ENCODE results near the gene DRD3. TPM values are rescaled to one million over a fixed set of nuclear protein-coding genes. Genes with fewer than 3 reads are reported as not detected.

DRD3 gene
- total and polyA plus RNA-seq, 2 experiments from 2014 or later, result 0.21 to 0.65 TPM

DNA sequence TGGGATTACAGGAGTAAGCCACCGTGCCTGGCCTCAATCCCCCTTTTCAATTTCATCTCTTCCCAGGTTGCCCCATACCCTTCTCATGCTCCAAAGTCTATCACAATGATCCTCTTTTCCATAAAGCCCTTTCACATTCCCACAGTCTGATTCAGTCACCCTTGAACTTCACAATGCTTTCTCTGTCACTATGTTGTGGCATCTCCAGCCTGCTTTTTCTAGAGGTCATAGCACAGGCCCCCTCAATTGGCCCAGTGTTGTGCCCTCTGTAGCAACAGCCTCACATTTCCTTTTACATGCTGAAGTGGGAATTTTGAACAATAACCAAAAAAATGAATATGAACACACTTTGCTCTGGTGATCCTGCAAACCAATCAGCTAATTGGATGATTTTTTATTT is 21.5 kb downstream of the DRD3 start:
- H4K20me1 ChIP-seq (replicated peaks; ENCODE audit: insufficient read depth), result no peaks in the 10 kb centered on the region
- Mint-ChIP-seq H3K36me3 (ENCODE audit: low read depth) (no peaks in the 10 kb centered on the region; the same call in 2 of the 3 replicates), H3K4me3 (no peak overlapping the region), H3K27ac (peak overlapping the region; percentile 19; the same call in 1 of the 2 replicates), H3K9me3 (no peaks in the 10 kb centered on the region), H3K27me3 (ENCODE audit: insufficient read depth, low read depth, poor library complexity) (peaks cover 11% of the 10 kb centered on the region), H3K4me1 (peaks cover 49% of the 10 kb centered on the region)
- no peak for ATAC-seq
- H3K36me3 ChIP-seq (ENCODE audit: insufficient read depth), result no peaks in the 10 kb centered on the region
- TF ChIP-seq POLR2AphosphoS5 (IDR thresholded peaks at IDR 0.05; ENCODE audit: low read depth) (no peak), ETS1 (IDR thresholded peaks at IDR 0.05) (no peak), EZH2 (IDR thresholded peaks at IDR 0.05; ENCODE audit: low read depth, unreplicated experiment) (no peak), NANOG (IDR thresholded peaks at IDR 0.05; ENCODE audit: borderline replicate concordance) (no peak), CTCF (conservative IDR thresholded peaks at IDR 0.05; ENCODE audit: low read depth in 2 of 2) (no peak), ZNF331 (CRISPR knock-in tag; IDR thresholded peaks at IDR 0.05; ENCODE audit: low read depth) (no peak)
- TF ChIP-seq, protein P1, sequence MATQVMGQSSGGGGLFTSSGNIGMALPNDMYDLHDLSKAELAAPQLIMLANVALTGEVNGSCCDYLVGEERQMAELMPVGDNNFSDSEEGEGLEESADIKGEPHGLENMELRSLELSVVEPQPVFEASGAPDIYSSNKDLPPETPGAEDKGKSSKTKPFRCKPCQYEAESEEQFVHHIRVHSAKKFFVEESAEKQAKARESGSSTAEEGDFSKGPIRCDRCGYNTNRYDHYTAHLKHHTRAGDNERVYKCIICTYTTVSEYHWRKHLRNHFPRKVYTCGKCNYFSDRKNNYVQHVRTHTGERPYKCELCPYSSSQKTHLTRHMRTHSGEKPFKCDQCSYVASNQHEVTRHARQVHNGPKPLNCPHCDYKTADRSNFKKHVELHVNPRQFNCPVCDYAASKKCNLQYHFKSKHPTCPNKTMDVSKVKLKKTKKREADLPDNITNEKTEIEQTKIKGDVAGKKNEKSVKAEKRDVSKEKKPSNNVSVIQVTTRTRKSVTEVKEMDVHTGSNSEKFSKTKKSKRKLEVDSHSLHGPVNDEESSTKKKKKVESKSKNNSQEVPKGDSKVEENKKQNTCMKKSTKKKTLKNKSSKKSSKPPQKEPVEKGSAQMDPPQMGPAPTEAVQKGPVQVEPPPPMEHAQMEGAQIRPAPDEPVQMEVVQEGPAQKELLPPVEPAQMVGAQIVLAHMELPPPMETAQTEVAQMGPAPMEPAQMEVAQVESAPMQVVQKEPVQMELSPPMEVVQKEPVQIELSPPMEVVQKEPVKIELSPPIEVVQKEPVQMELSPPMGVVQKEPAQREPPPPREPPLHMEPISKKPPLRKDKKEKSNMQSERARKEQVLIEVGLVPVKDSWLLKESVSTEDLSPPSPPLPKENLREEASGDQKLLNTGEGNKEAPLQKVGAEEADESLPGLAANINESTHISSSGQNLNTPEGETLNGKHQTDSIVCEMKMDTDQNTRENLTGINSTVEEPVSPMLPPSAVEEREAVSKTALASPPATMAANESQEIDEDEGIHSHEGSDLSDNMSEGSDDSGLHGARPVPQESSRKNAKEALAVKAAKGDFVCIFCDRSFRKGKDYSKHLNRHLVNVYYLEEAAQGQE (IDR thresholded peaks at IDR 0.05; ENCODE audit: unreplicated experiment), result no peak
- no peaks in the 10 kb centered on the region for H3K79me2 ChIP-seq (replicated peaks; ENCODE audit: insufficient read depth)
- peaks cover 43% of the 10 kb centered on the region for H3K4me1 ChIP-seq (ENCODE audit: insufficient read depth)
- no peak overlapping the region for H3K4me2 ChIP-seq
- H3K4me3 ChIP-seq, result no peak overlapping the region
- no peak for DNase-seq (ENCODE audit: low spot score)
- H3K27ac ChIP-seq (ENCODE audit: low read depth), result no peak overlapping the region
- H3F3A ChIP-seq (replicated peaks; ENCODE audit: low read depth), result peaks cover 15% of the 10 kb centered on the region; the same call in 1 of the 2 replicates
- H3K9me2 ChIP-seq (ENCODE audit: insufficient read depth), result peaks cover 13% of the 10 kb centered on the region; the same call in 1 of the 2 replicates
- H3K27me3 ChIP-seq (ENCODE audit: insufficient read depth), result no peaks in the 10 kb centered on the region
- no peak overlapping the region for H2AFZ ChIP-seq

DNA sequence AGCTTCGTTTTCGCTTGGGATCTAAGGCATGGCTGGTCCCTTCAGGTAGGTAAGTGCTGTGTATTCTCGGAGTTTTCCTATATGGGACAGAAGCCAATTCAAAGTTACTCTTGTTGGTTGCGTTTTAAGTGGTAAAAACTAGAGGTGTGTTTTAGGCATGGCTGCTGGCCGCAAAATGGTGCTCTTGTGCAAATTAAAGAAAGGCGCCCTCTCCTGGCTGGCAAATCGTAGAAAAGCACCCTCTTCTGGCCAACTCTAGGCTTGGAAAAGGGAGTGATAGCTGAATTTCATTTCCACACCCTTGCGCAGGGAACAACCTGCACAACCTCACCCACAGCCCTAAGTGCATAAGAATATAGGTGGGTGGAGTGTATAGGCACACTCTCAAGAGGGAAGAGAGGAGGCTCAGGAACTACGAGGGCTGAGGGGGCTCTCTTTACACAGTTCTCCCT is 23.5 kb downstream of the DRD3 start:
- H3K4me1 Mint-ChIP-seq, result peaks cover 64% of the 10 kb centered on the region
- H3K27me3 ChIP-seq (ENCODE audit: insufficient read depth), result no peaks in the 10 kb centered on the region

More for the DNA sequence above, 23.5 kb downstream of the DRD3 start:
- peak overlapping the region; percentile 82 for H3K27ac ChIP-seq (ENCODE audit: low read depth)
- DNase-seq (ENCODE audit: low spot score), result peak; percentile 82
- peak overlapping the region; percentile 60 for H3K27ac Mint-ChIP-seq
- H3K9me2 ChIP-seq (ENCODE audit: insufficient read depth), result peaks cover 11% of the 10 kb centered on the region; the same call in 1 of the 2 replicates
- H2AFZ ChIP-seq, result peak overlapping the region; percentile 12; the same call in 1 of the 2 replicates
- H3K36me3 ChIP-seq (ENCODE audit: insufficient read depth), result no peaks in the 10 kb centered on the region
- H3K4me3 Mint-ChIP-seq, result no peak overlapping the region
- H3F3A ChIP-seq (replicated peaks; ENCODE audit: low read depth), result peaks cover 15% of the 10 kb centered on the region; the same call in 1 of the 2 replicates
- no peaks in the 10 kb centered on the region; the same call in 2 of the 3 replicates for H3K9me3 Mint-ChIP-seq
- no peaks in the 10 kb centered on the region; the same call in 2 of the 3 replicates for H3K36me3 Mint-ChIP-seq (ENCODE audit: low read depth)
- peak overlapping the region; percentile 22; the same call in 1 of the 2 replicates for H3K4me3 ChIP-seq
- H3K79me2 ChIP-seq (replicated peaks; ENCODE audit: insufficient read depth), result no peaks in the 10 kb centered on the region
- peaks cover 59% of the 10 kb centered on the region for H3K4me1 ChIP-seq (ENCODE audit: insufficient read depth)
- ATAC-seq, result peak; percentile 2; the same call in 2 of the 3 replicates
- no peaks in the 10 kb centered on the region for H4K20me1 ChIP-seq (replicated peaks; ENCODE audit: insufficient read depth)
- H3K4me2 ChIP-seq, result peak overlapping the region; percentile 53
- peaks cover 11% of the 10 kb centered on the region for H3K27me3 Mint-ChIP-seq (ENCODE audit: insufficient read depth, low read depth, poor library complexity)
- TF ChIP-seq NANOG (IDR thresholded peaks at IDR 0.05; ENCODE audit: borderline replicate concordance) (no peak), CREB1 (CRISPR knock-in tag; IDR thresholded peaks at IDR 0.05; ENCODE audit: low read depth) (no peak; the same call in 1 of the 2 replicates), ZNF114 (CRISPR knock-in tag; IDR thresholded peaks at IDR 0.05) (peak; percentile 93; the same call in 1 of the 2 replicates), CTCF (conservative IDR thresholded peaks at IDR 0.05; ENCODE audit: low read depth in 2 of 2) (peak; percentile 85 to 90), POLR2AphosphoS5 (IDR thresholded peaks at IDR 0.05; ENCODE audit: low read depth) (no peak), JUNB (IDR thresholded peaks at IDR 0.05; ENCODE audit: unreplicated experiment) (no peak), ZNF331 (CRISPR knock-in tag; IDR thresholded peaks at IDR 0.05; ENCODE audit: low read depth) (0 out of 2 replicates have a peak, but pooled peaks have one; percentile 8)
- TF ChIP-seq, protein P1 (IDR thresholded peaks at IDR 0.05; ENCODE audit: unreplicated experiment), result no peak
